H1 (cell line): ENCODE data around the gene CCDC88A. TPM values are rescaled to one million over a fixed set of nuclear protein-coding genes. Genes with fewer than 3 reads are reported as not detected.
"Not testable (repeated sequence)": the region's sequence is repeated elsewhere in the genome, so short reads cannot be mapped to it uniquely, and the experiment has no call there.

Experiments used
- CTCF ChIA-PET: fragments of 300-600 bp; sonication (Branson Sonifier 250); formaldehyde crosslinking; loops from one replicate; lab custom pipeline; 2021; ENCODE audit not compliant: partially characterized antibody; lab: Charles Lee
- POLR2A ChIA-PET: fragments of 300-600 bp; sonication (Branson Sonifier 250); formaldehyde crosslinking; loops from one replicate; lab custom pipeline; 2021; ENCODE audit warnings: inconsistent platforms; ENCODE audit not compliant: partially characterized antibody; lab: Charles Lee
- DNase-seq, 2 experiments: peaks; one replicate each; pipeline versions ENCODE4 v3.0.0 to v3.0.0-alpha.2; 2010 to 2022; ENCODE audit warnings: low spot score in 2 of 2, low read depth in 1 of 2, mixed read lengths in 1 of 2
- FAIRE-seq: peaks from 2 replicates; lab custom pipeline; 2011; peaks lifted over from hg19 to GRCh38; lab: Jason Lieb, UNC
- H2AFZ ChIP-seq: 2 replicates; pipeline ENCODE4 v1.8.1; 2012; ENCODE audit warnings: low read length, inconsistent platforms
- H2AK5ac ChIP-seq: 2 replicates; pipeline ENCODE4 v1.6.1; 2013; ENCODE audit warnings: low read depth, low read length
- H2BK120ac ChIP-seq: replicated peaks from 2 replicates; pipeline ENCODE3; 2013; ENCODE audit warnings: low read depth, low read length, inconsistent platforms
- H2BK12ac ChIP-seq: 2 replicates; pipeline ENCODE4 v1.6.1; 2013; ENCODE audit warnings: low read depth, low read length
- H2BK15ac ChIP-seq: 2 replicates; pipeline ENCODE4 v1.6.1; 2013; ENCODE audit warnings: low read length
- H2BK20ac ChIP-seq: 2 replicates; pipeline ENCODE4 v1.6.1; 2013; ENCODE audit warnings: low read length
- H2BK5ac ChIP-seq: 2 replicates; pipeline ENCODE4 v1.6.1; 2013; ENCODE audit warnings: low read depth, low read length
- H3K14ac ChIP-seq: 2 replicates; pipeline ENCODE4 v1.6.1; 2013; ENCODE audit warnings: inconsistent platforms; ENCODE audit not compliant: insufficient read length
- H3K18ac ChIP-seq: 2 replicates; pipeline ENCODE4 v1.6.1; 2013; ENCODE audit warnings: low read length; ENCODE audit errors: extremely low read depth
- H3K23ac ChIP-seq: 2 replicates; pipeline ENCODE4 v1.6.1; 2013; ENCODE audit warnings: inconsistent platforms; ENCODE audit not compliant: insufficient read length
- H3K23me2 ChIP-seq: 2 replicates; pipeline ENCODE4 v1.6.1; 2013; ENCODE audit warnings: low read depth, low read length
- H3K27ac ChIP-seq: 2 replicates; pipeline ENCODE4 v1.6.1; 2011; ENCODE audit warnings: low read depth, low read length, inconsistent platforms
- H3K27me3 ChIP-seq, 4 experiments: replicated peaks in 1 of 4; 1 replicate in 1 of 4; 2 replicates in 3 of 4; pipeline versions ENCODE4 v1.6.1 to v1.8.1; 2011 to 2013; ENCODE audit warnings: low read length in 3 of 4, mild to moderate bottlenecking in 3 of 4, inconsistent platforms in 2 of 4, mixed read lengths in 2 of 4, moderate library complexity in 1 of 4; ENCODE audit not compliant: control insufficient read depth in 3 of 4, insufficient read depth in 3 of 4; ENCODE audit errors: extremely low read depth in 1 of 4
- H3K36me3 ChIP-seq, 4 experiments: 2 replicates each; pipeline versions ENCODE4 v1.6.1 to v1.8.1; 2011 to 2013; ENCODE audit warnings: mild to moderate bottlenecking in 4 of 4, low read length in 3 of 4, moderate library complexity in 2 of 4, control low read depth in 1 of 4, inconsistent platforms in 1 of 4; ENCODE audit not compliant: insufficient read depth in 4 of 4, control insufficient read depth in 2 of 4
- H3K4ac ChIP-seq: replicated peaks from 2 replicates; pipeline ENCODE3; 2013; ENCODE audit warnings: low read length, low read depth, mixed read lengths, inconsistent platforms; ENCODE audit not compliant: insufficient read length
- H3K4me1 ChIP-seq, 4 experiments: replicated peaks in 1 of 4; 1 replicate in 1 of 4; 2 replicates in 3 of 4; pipeline versions ENCODE4 v1.6.1 to v1.8.1; 2011 to 2013; ENCODE audit warnings: low read length in 3 of 4, inconsistent platforms in 2 of 4, mixed read lengths in 1 of 4; ENCODE audit not compliant: insufficient read depth in 4 of 4, control insufficient read depth in 3 of 4
- H3K4me2 ChIP-seq, 2 experiments: 2 replicates each; pipeline versions ENCODE4 v1.6.1 to v1.8.1; 2011 to 2013; ENCODE audit warnings: low read depth in 2 of 2, low read length in 2 of 2, control low read depth in 1 of 2, inconsistent platforms in 1 of 2, mild to moderate bottlenecking in 1 of 2; ENCODE audit not compliant: insufficient read depth in 1 of 2
- H3K4me3 ChIP-seq, 4 experiments: fragments of 200-600, 300-600 bp in 1 of 4; sonication (generic), shearing (Covaris generic), sonication (Bioruptor Twin) in 1 of 4; 2 replicates each; pipeline versions ENCODE4 v1.5.1 to v1.8.1; 2011 to 2016; ENCODE audit warnings: low read length in 4 of 4, low read depth in 3 of 4, control low read depth in 2 of 4, inconsistent platforms in 2 of 4, mild to moderate bottlenecking in 2 of 4, mixed read lengths in 1 of 4, moderate library complexity in 1 of 4; ENCODE audit not compliant: insufficient read depth in 2 of 4; ENCODE audit errors: extremely low read depth in 1 of 4
- H3K56ac ChIP-seq: replicated peaks from 2 replicates; pipeline ENCODE3; 2013; ENCODE audit warnings: low read depth, mild to moderate bottlenecking, mixed read lengths, low read length, inconsistent platforms; ENCODE audit not compliant: insufficient read length
- H3K79me1 ChIP-seq: 2 replicates; pipeline ENCODE4 v1.6.1; 2013; ENCODE audit warnings: low read depth, low read length, control low read depth
- H3K79me2 ChIP-seq, 2 experiments: 2 replicates each; pipeline versions ENCODE4 v1.6.1 to v1.8.1; 2012 to 2013; ENCODE audit warnings: low read length in 2 of 2, mild to moderate bottlenecking in 2 of 2, inconsistent platforms in 1 of 2; ENCODE audit not compliant: insufficient read depth in 2 of 2, control insufficient read depth in 1 of 2
- H3K9ac ChIP-seq, 4 experiments: replicated peaks in 1 of 4; 1 replicate in 1 of 4; 2 replicates in 3 of 4; pipeline versions ENCODE4 v1.6.1 to v1.8.1; 2011 to 2013; ENCODE audit warnings: low read depth in 3 of 4, low read length in 3 of 4, control low read depth in 2 of 4, mild to moderate bottlenecking in 2 of 4, moderate library complexity in 2 of 4, inconsistent platforms in 1 of 4; ENCODE audit errors: extremely low read depth in 1 of 4
- H3K9me3 ChIP-seq, 2 experiments: 2 replicates each; pipeline versions ENCODE4 v1.6.1 to v1.8.1; 2012 to 2013; ENCODE audit warnings: mild to moderate bottlenecking in 2 of 2, moderate library complexity in 2 of 2, control low read depth in 1 of 2, inconsistent platforms in 1 of 2, low read depth in 1 of 2, low read length in 1 of 2, mixed read lengths in 1 of 2; ENCODE audit not compliant: insufficient read depth in 2 of 2
- H4K20me1 ChIP-seq, 2 experiments: replicated peaks in 1 of 2; 2 replicates each; pipeline versions ENCODE3 to v1.8.1; 2011 to 2013; ENCODE audit warnings: inconsistent platforms in 2 of 2, low read length in 2 of 2, mild to moderate bottlenecking in 1 of 2; ENCODE audit not compliant: insufficient read depth in 2 of 2, control insufficient read depth in 1 of 2
- H4K5ac ChIP-seq: 2 replicates; pipeline ENCODE4 v1.6.1; 2013; ENCODE audit warnings: low read length, low read depth, mixed read lengths, inconsistent platforms; ENCODE audit not compliant: insufficient read length
- H4K8ac ChIP-seq: 2 replicates; pipeline ENCODE4 v1.8.0; 2013; ENCODE audit warnings: mild to moderate bottlenecking, moderate library complexity, low read length, inconsistent platforms; ENCODE audit not compliant: insufficient read depth; ENCODE audit errors: extremely low read depth
- H4K91ac ChIP-seq: replicated peaks from 2 replicates; pipeline ENCODE3; 2013; ENCODE audit warnings: low read length, mixed read lengths, inconsistent platforms; ENCODE audit not compliant: insufficient read length
- EZH2 ChIP-seq: fragments of 200-600 bp; sonication (generic); IDR thresholded peaks from 2 replicates; pipeline ENCODE4 v1.7.1; 2012; ENCODE audit warnings: low read depth, mild to moderate bottlenecking, moderate library complexity, low read length, inconsistent platforms; ENCODE audit not compliant: severe bottlenecking
- GABPA ChIP-seq: IDR thresholded peaks from 2 replicates; pipeline ENCODE4 v1.6.1; 2011; ENCODE audit warnings: mild to moderate bottlenecking, low read length, moderate library complexity, borderline replicate concordance; ENCODE audit not compliant: insufficient read depth
- HDAC2 ChIP-seq, 2 experiments: fragments of 300-600 bp in 1 of 2; sonication (generic) in 1 of 2; IDR thresholded peaks; 2 replicates each; pipeline ENCODE4 v1.6.1; 2011 to 2012; ENCODE audit warnings: low read depth in 2 of 2, low read length in 2 of 2, mild to moderate bottlenecking in 2 of 2, moderate library complexity in 2 of 2, borderline replicate concordance in 1 of 2, inconsistent platforms in 1 of 2
- JUN ChIP-seq: IDR thresholded peaks from 2 replicates; pipeline ENCODE4 v1.6.1; 2011; ENCODE audit warnings: low read depth, mild to moderate bottlenecking, improper control_type of control experiment, low read length
- POLR2AphosphoS5 ChIP-seq: IDR thresholded peaks from 2 replicates; pipeline ENCODE4 v1.6.1; 2011; ENCODE audit warnings: low read depth, low read length
- RBBP5 ChIP-seq: IDR thresholded peaks from 2 replicates; pipeline ENCODE4 v1.7.1; 2012; ENCODE audit warnings: low read depth, mild to moderate bottlenecking, inconsistent platforms, low read length, moderate library complexity, borderline replicate concordance
- SUZ12 ChIP-seq: fragments of 200-600 bp; sonication (generic); IDR thresholded peaks from 2 replicates; pipeline ENCODE4 v1.6.1; 2012; ENCODE audit warnings: mild to moderate bottlenecking, inconsistent platforms, low read length, moderate library complexity, mixed read lengths
- WGBS, 2 experiments: shearing (Covaris generic) in 1 of 2; methylation state at CpG; one replicate each; pipeline versions ENCODE4 v1.1.6 to v1.1.7; 2013 to 2015; ENCODE audit warnings: low lambda C conversion rate in 2 of 2, mixed read lengths in 2 of 2, inconsistent platforms in 1 of 2, low coverage in 1 of 2, missing lambda C conversion rate in 1 of 2; ENCODE audit not compliant: insufficient replicate concordance in 2 of 2, insufficient coverage in 1 of 2, insufficient read length in 1 of 2; ENCODE audit errors: extremely low coverage in 1 of 2, missing lambda C conversion rate in 1 of 2; 5-methylcytosine and 5-hydroxymethylcytosine counted together
- polyA plus RNA-seq, 7 experiments: library from polyadenylated mRNA; depleted of rRNA in 3 of 7; stranded (reverse) in 5 of 7; unstranded in 2 of 7; fragments of >200 nt in 5 of 7; fragments of 200-250 nt in 2 of 7; gene quantifications; 1 replicate in 5 of 7; 2 replicates in 1 of 7; 4 replicates in 1 of 7; pipeline versions ENCODE4 v1.2.1 to v1.2.3, GENCODE V29; 2011 to 2013; ENCODE audit warnings: missing spikeins in 2 of 7, mixed read lengths in 2 of 7
- total RNA-seq: library from RNA; stranded (reverse); fragmentation: NEBNext Ultra II Directional; extraction: Animal tissue kit (Norgen Biotek cat#: 25700); gene quantifications from 2 replicates; pipeline ENCODE4 v1.2.1, GENCODE V29; 2021
- TF ChIP-seq, protein P1 (sequence below): IDR thresholded peaks from 2 replicates; pipeline ENCODE4 v1.6.1; 2011; ENCODE audit warnings: low read length, improper control_type of control experiment

The CCDC88A gene
- total and polyA plus RNA-seq, 2 of the 8 experiments (the other 6 are each of a cell fraction or from before 2014, with no cell fraction given): 27.0 to 98.0 TPM

DNA sequence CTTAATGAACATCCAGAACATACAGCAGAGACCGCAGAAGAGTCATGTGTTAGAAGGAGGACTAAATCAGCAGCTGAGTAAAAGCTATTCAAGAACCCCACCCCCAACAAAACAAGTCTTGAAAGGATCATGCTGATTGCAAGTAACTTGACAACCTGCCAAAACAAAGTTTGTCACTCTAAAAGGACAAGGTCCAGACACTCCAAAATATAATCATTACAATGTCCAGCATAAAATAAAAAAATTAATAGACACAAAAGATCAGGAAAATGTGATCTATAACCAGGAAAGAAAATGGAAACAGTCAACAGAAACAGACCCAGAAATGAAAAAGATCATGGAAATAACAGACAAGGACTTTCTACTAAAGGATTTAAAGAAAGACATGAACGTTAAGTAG, 28.5 kb downstream of the CCDC88A start (continued):
- TF ChIP-seq GABPA (no peak), HDAC2 (IDR thresholded peaks at IDR 0.05; ENCODE audit: borderline replicate concordance in 1 of 2, low read depth in 2 of 2, low read length in 2 of 2) (no peak), JUN (no peak), EZH2 (no peak), SUZ12 (no peak), POLR2AphosphoS5 (no peak), RBBP5 (no peak)
- TF ChIP-seq, protein P1, sequence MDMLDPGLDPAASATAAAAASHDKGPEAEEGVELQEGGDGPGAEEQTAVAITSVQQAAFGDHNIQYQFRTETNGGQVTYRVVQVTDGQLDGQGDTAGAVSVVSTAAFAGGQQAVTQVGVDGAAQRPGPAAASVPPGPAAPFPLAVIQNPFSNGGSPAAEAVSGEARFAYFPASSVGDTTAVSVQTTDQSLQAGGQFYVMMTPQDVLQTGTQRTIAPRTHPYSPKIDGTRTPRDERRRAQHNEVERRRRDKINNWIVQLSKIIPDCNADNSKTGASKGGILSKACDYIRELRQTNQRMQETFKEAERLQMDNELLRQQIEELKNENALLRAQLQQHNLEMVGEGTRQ: no peak

- H3K56ac ChIP-seq, H4K8ac ChIP-seq, H3K4me2 ChIP-seq, H3K4me3 ChIP-seq, POLR2A ChIA-PET, H2BK12ac ChIP-seq, H2AFZ ChIP-seq, H3K4ac ChIP-seq, H2BK20ac ChIP-seq, H2BK15ac ChIP-seq, H3K9me3 ChIP-seq, H3K79me1 ChIP-seq, H4K5ac ChIP-seq, H3K27me3 ChIP-seq, H3K36me3 ChIP-seq, DNase-seq, H2BK120ac ChIP-seq, H3K23me2 ChIP-seq, H2BK5ac ChIP-seq, H3K9ac ChIP-seq, H3K14ac ChIP-seq, H4K20me1 ChIP-seq, H3K27ac ChIP-seq, H3K23ac ChIP-seq, H2AK5ac ChIP-seq, H4K91ac ChIP-seq, FAIRE-seq, H3K4me1 ChIP-seq, H3K18ac ChIP-seq: not testable (repeated sequence)
- CTCF ChIA-PET: interaction anchor here (0.9 kb wide), 1 partner anchor 10 kb away, joined by 3 read pairs; no protein-coding TSS in a partner anchor
- WGBS, 2 experiments: 95% methylated on average over 10 of the region's 10 CpGs; no CpG with 5 or more reads in 1 of the 2 experiments
- H3K79me2 ChIP-seq: peaks cover 0 to 12% of the 10 kb centered on the region in 2 experiments; a peak in 2 of 4 replicates
Observed at GRCh38 chr2:55385516-55385915, 34.1 kb downstream of the CCDC88A start.
